IPS-NIHi7 (cell line): ENCODE data around the gene TRPT1.

Experiments used
- DNase-seq: peaks from one replicate; pipeline ENCODE4 v3.0.0; 2012; ENCODE audit warnings: mixed read lengths; ENCODE audit errors: extremely low spot score

Gene TRPT1

GRCh38 chr11:64225608-64226506, at the start of gene TRPT1, which contains the start of gene NUDT22:
Gene TRPT1 (minus strand): TSS chr11:64226186. CDS start chr11:64225860, 326 bp downstream.
Gene NUDT22 (plus strand): TSS chr11:64226274. CDS start chr11:64226653, 379 bp downstream.
- DNase-seq = peak; percentile 94

- DNase-seq = no peak
These were observed 49.2 kb upstream of the TRPT1 start for GRCh38 chr11:64275031-64275800.

- peak; percentile 84 for DNase-seq
These were observed 43.7 kb upstream of the TRPT1 start for GRCh38 chr11:64269540-64270220.

- no peak for DNase-seq
These were observed 43.0 kb upstream of the TRPT1 start for GRCh38 chr11:64268893-64269539.

- DNase-seq = peak; percentile 15
These were observed 42.3 kb upstream of the TRPT1 start for GRCh38 chr11:64268025-64268892.

- no peak for DNase-seq
These were observed 41.4 kb upstream of the TRPT1 start for GRCh38 chr11:64267207-64267945.

- DNase-seq = no peak
These were observed 40.4 kb upstream of the TRPT1 start for GRCh38 chr11:64266339-64266738.

- no peak for DNase-seq
These were observed 39.5 kb upstream of the TRPT1 start for GRCh38 chr11:64265176-64266160.

GRCh38 chr11:64264371-64264852, 38.4 kb upstream of the TRPT1 start:
- DNase-seq = no peak

GRCh38 chr11:64263947-64264317, 37.9 kb upstream of the TRPT1 start:
- no peak for DNase-seq

GRCh38 chr11:64263021-64263946, 37.3 kb upstream of the TRPT1 start:
- DNase-seq = no peak

- DNase-seq = no peak
These were observed 36.5 kb upstream of the TRPT1 start for GRCh38 chr11:64262271-64263002.

- no peak for DNase-seq
These were observed 35.6 kb upstream of the TRPT1 start for GRCh38 chr11:64261556-64262080.

- no peak for DNase-seq
These were observed 34.2 kb upstream of the TRPT1 start for GRCh38 chr11:64260147-64260708.

GRCh38 chr11:64259533-64260067, 33.6 kb upstream of the TRPT1 start:
- DNase-seq = no peak
